IMR-90 (cell line): ENCODE results near the gene ZMYM1. TPM values are rescaled to one million over a fixed set of nuclear protein-coding genes. Genes with fewer than 3 reads are reported as not detected.
A peak's percentile ranks its signal among the peaks of the same experiment; 100 is the strongest.

Experiments
- ATAC-seq: fragments of 200-7000 bp; cut with Tn5 transposase; 2 replicates; pipeline ENCODE4 v1.9.1; 2020; ENCODE audit warnings: low read depth, mild to moderate bottlenecking, moderate library complexity
- BruUV-seq: library from RNA; stranded (reverse); fragments of 400-500 nt; replicated peaks from 2 replicates; lab custom pipeline; 2021; lab: Mats Ljungman, UMichigan
- CTCF ChIA-PET: fragments of 300-600 bp; formaldehyde crosslinking; extraction: SDS; loops from one replicate; lab custom pipeline; 2021; ENCODE audit warnings: antibody characterized with exemption; lab: Yijun Ruan, JAX
- POLR2A ChIA-PET: fragments of 300-600 bp; sonication (Branson Sonifier 250); formaldehyde crosslinking; loops from one replicate; lab custom pipeline; 2022; ENCODE audit warnings: antibody characterized with exemption; ENCODE audit not compliant: unreplicated experiment; lab: Charles Lee
- DNase-seq: peaks from one replicate; pipeline ENCODE4 v3.0.0; 2013
- H2AFZ ChIP-seq: replicated peaks from 2 replicates; pipeline ENCODE3; 2013; ENCODE audit warnings: low read length, mild to moderate bottlenecking; ENCODE audit not compliant: poor library complexity
- H2AK5ac ChIP-seq: 2 replicates; pipeline ENCODE4 v1.6.1; 2013; ENCODE audit warnings: low read depth, low read length, inconsistent platforms
- H2AK9ac ChIP-seq: replicated peaks from 2 replicates; pipeline ENCODE3; 2013; ENCODE audit warnings: mild to moderate bottlenecking, low read depth, low read length, moderate library complexity; ENCODE audit not compliant: poor library complexity
- H2BK120ac ChIP-seq: 2 replicates; pipeline ENCODE4 v1.6.1; 2013; ENCODE audit warnings: low read depth, low read length, inconsistent platforms
- H2BK15ac ChIP-seq: 3 replicates; pipeline ENCODE4 v1.6.1; 2013; ENCODE audit warnings: low read depth, low read length, inconsistent platforms
- H2BK20ac ChIP-seq: 2 replicates; pipeline ENCODE4 v1.6.1; 2013; ENCODE audit warnings: low read depth, mild to moderate bottlenecking, inconsistent platforms, low read length, moderate library complexity
- H2BK5ac ChIP-seq: 2 replicates; pipeline ENCODE4 v1.6.1; 2013; ENCODE audit warnings: mild to moderate bottlenecking, low read depth, low read length, inconsistent platforms; ENCODE audit not compliant: poor library complexity, severe bottlenecking
- H3K14ac ChIP-seq: replicated peaks from 2 replicates; pipeline ENCODE4 v1.6.1; 2013; ENCODE audit warnings: low read depth, low read length, inconsistent platforms
- H3K18ac ChIP-seq: 2 replicates; pipeline ENCODE4 v1.6.1; 2013; ENCODE audit warnings: low read depth, low read length, control low read depth
- H3K23ac ChIP-seq: 2 replicates; pipeline ENCODE4 v1.6.1; 2013; ENCODE audit warnings: low read depth, low read length, inconsistent platforms
- H3K27ac ChIP-seq: 2 replicates; pipeline ENCODE4 v1.5.1; 2013; ENCODE audit warnings: mild to moderate bottlenecking, control low read depth, low read length; ENCODE audit not compliant: insufficient read depth
- H3K27me3 ChIP-seq: 2 replicates; pipeline ENCODE4 v1.6.1; 2013; ENCODE audit warnings: low read length; ENCODE audit not compliant: control insufficient read depth, insufficient read depth
- H3K36me3 ChIP-seq: 2 replicates; pipeline ENCODE4 v1.6.1; 2013; ENCODE audit warnings: low read length, mixed read lengths; ENCODE audit not compliant: control insufficient read depth, insufficient read depth
- H3K4ac ChIP-seq: 2 replicates; pipeline ENCODE4 v1.6.1; 2013; ENCODE audit warnings: low read depth, low read length, inconsistent platforms
- H3K4me1 ChIP-seq: 2 replicates; pipeline ENCODE4 v1.6.1; 2013; ENCODE audit warnings: low read length, mixed read lengths; ENCODE audit not compliant: control insufficient read depth, insufficient read depth
- H3K4me2 ChIP-seq: 2 replicates; pipeline ENCODE4 v1.6.1; 2013; ENCODE audit warnings: low read depth, mild to moderate bottlenecking, control low read depth, low read length, moderate library complexity
- H3K4me3 ChIP-seq: 2 replicates; pipeline ENCODE4 v1.5.1; 2013; ENCODE audit warnings: low read depth, mild to moderate bottlenecking, control low read depth, low read length, moderate library complexity; ENCODE audit not compliant: insufficient read depth
- H3K56ac ChIP-seq: 2 replicates; pipeline ENCODE4 v1.6.1; 2013; ENCODE audit warnings: low read length, inconsistent platforms; ENCODE audit not compliant: insufficient read depth; ENCODE audit errors: extremely low read depth
- H3K79me1 ChIP-seq, 2 experiments: 2 replicates each; pipeline ENCODE4 v1.6.1; 2013; ENCODE audit warnings: low read length in 2 of 2, inconsistent platforms in 1 of 2, low read depth in 1 of 2
- H3K9ac ChIP-seq: 2 replicates; pipeline ENCODE4 v1.6.1; 2013; ENCODE audit warnings: low read depth, low read length, control low read depth
- H3K9me1 ChIP-seq: 2 replicates; pipeline ENCODE4 v1.6.1; 2013; ENCODE audit warnings: low read length, inconsistent platforms; ENCODE audit not compliant: insufficient read depth
- H3K9me3 ChIP-seq: 2 replicates; pipeline ENCODE4 v1.6.1; 2013; ENCODE audit warnings: low read length; ENCODE audit not compliant: control insufficient read depth, insufficient read depth
- H4K20me1 ChIP-seq: 2 replicates; pipeline ENCODE4 v1.6.1; 2013; ENCODE audit warnings: low read length, inconsistent platforms; ENCODE audit not compliant: insufficient read depth
- H4K5ac ChIP-seq: 2 replicates; pipeline ENCODE4 v1.6.1; 2013; ENCODE audit warnings: mild to moderate bottlenecking, low read depth, low read length, control low read depth
- H4K8ac ChIP-seq, 2 experiments: 2 replicates each; pipeline ENCODE4 v1.6.1; 2013; ENCODE audit warnings: low read depth in 2 of 2, low read length in 2 of 2, control low read depth in 1 of 2, inconsistent platforms in 1 of 2
- H4K91ac ChIP-seq: 2 replicates; pipeline ENCODE4 v1.6.1; 2013; ENCODE audit warnings: low read depth, low read length, inconsistent platforms; ENCODE audit not compliant: insufficient read depth
- FOS ChIP-seq: fragments of 150-350 bp; IDR thresholded peaks from 2 replicates; pipeline ENCODE4 v1.6.1; 2016; ENCODE audit warnings: low read depth, low read length
- MXI1 ChIP-seq: IDR thresholded peaks from 2 replicates; pipeline ENCODE4 v1.6.1; 2012; ENCODE audit warnings: low read depth, mild to moderate bottlenecking, low read length, moderate library complexity, borderline replicate concordance
- NFE2L2 ChIP-seq: fragments of 150-350 bp; IDR thresholded peaks from 2 replicates; pipeline ENCODE4 v1.6.1; 2016; ENCODE audit warnings: low read depth, mild to moderate bottlenecking, low read length
- RCOR1 ChIP-seq: IDR thresholded peaks from 2 replicates; pipeline ENCODE4 v1.6.1; 2012; ENCODE audit warnings: mild to moderate bottlenecking, low read length, improper control_type of control experiment; ENCODE audit not compliant: insufficient replicate concordance
- WGBS, 2 experiments: methylation state at CpG; one replicate each; pipeline versions ENCODE4 v1.1.5 to v1.1.7; 2013; ENCODE audit warnings: missing lambda C conversion rate in 2 of 2; ENCODE audit not compliant: insufficient read length in 1 of 2; ENCODE audit errors: extremely low coverage in 2 of 2; 5-methylcytosine and 5-hydroxymethylcytosine counted together
- dilution Hi-C: fragments of 300-500 bp; cut with HindIII; formaldehyde crosslinking; loops from one replicate; pipeline ENCODE4 v1.14.3; 2018; ENCODE audit warnings: low sequenced_read_pairs; ENCODE audit not compliant: unreplicated experiment
- in situ Hi-C: fragments of 300-500 bp; cut with MboI; formaldehyde crosslinking; loops from 3 replicates; pipeline ENCODE4 v1.14.3; 2019; ENCODE audit warnings: low sequenced_read_pairs, inconsistent platforms, mixed read lengths
- intact Hi-C: fragments of 100-400 bp; cut with micrococcal nuclease; formaldehyde crosslinking; loops from 2 replicates; pipeline ENCODE4 v1.10.0; 2022
- polyA plus RNA-seq, 3 experiments: library from polyadenylated mRNA; depleted of rRNA; stranded (reverse); fragments of >200 nt; gene quantifications; 2 replicates each; pipeline ENCODE4 v1.2.3, GENCODE V29; 2012; ENCODE audit warnings: low replicate concordance in 1 of 3
- total RNA-seq: library from RNA; depleted of rRNA; stranded (reverse); fragments of >200 nt; gene quantifications from 2 replicates; pipeline ENCODE4 v1.2.3, GENCODE V29; 2012

ZMYM1 gene
- total and polyA plus RNA-seq, 2 of the 4 experiments (the other 2 are of a cell fraction), result 7.2 to 33.9 TPM

GRCh38 chr1:35062518-35063196, 16.5 kb upstream of the ZMYM1 start:
- Histone ChIP-seq H3K9me3 (0 out of 2 replicates have a peak, but pooled peaks cover 2% of the 10 kb centered on the region), H2BK5ac (no peak overlapping the region), H3K4ac (no peak overlapping the region), H4K20me1 (no peaks in the 10 kb centered on the region), H4K5ac (no peak overlapping the region), H2AFZ (no peak overlapping the region), H3K9ac (no peak overlapping the region), H3K27me3 (peaks cover 1% of the 10 kb centered on the region; the same call in 1 of the 2 replicates), H2AK9ac (no peak overlapping the region), H3K9me1 (no peaks in the 10 kb centered on the region), H3K27ac (no peak overlapping the region), H4K91ac (no peak overlapping the region), H3K36me3 (no peaks in the 10 kb centered on the region), H3K56ac (no peak overlapping the region), H3K4me1 (no peaks in the 10 kb centered on the region), H2AK5ac (no peak overlapping the region), H4K8ac (no peak overlapping the region), H2BK20ac (no peak overlapping the region), H3K79me1 (no peaks in the 10 kb centered on the region), H3K14ac (no peak overlapping the region), H3K4me2 (no peak overlapping the region), H3K18ac (no peak overlapping the region), H2BK120ac (no peak overlapping the region), H3K4me3 (no peak overlapping the region), H3K23ac (no peak overlapping the region), H2BK15ac (no peak overlapping the region)
- dilution Hi-C loops, result no loop called here
- no peak for ATAC-seq
- peak; percentile 36 for DNase-seq
- ChIA-PET POLR2A (no interaction called here), CTCF (no interaction called here)
- WGBS, 2 experiments, result no CpG with 5 or more reads among the region's 4 CpGs
- in situ Hi-C loops, result no loop called here
- no peak for TF ChIP-seq MXI1
- no peak for TF ChIP-seq FOS
- no peak for TF ChIP-seq NFE2L2
- TF ChIP-seq RCOR1, result no peak
- intact Hi-C loops, result no loop called here
- BruUV-seq, result no TSS peak
